ENCODE measurements around the gene DOCK4.

GRCh38 chr7:111736552-111736874 is 469.7 kb downstream of the DOCK4 start:
- TF ChIP-seq SP1 (IDR thresholded peaks at IDR 0.05) (no peak), L3MBTL2 (conservative IDR thresholded peaks at IDR 0.05) (no peak), FOXK2 (IDR thresholded peaks at IDR 0.05) (no peak), CTBP1 (IDR thresholded peaks at IDR 0.05; ENCODE audit: borderline replicate concordance) (no peak), BHLHE40 (IDR thresholded peaks at IDR 0.05; ENCODE audit: borderline replicate concordance) (no peak), FOXM1 (IDR thresholded peaks at IDR 0.05; ENCODE audit: borderline replicate concordance) (no peak)
